HCT116 (cell line): Measurements from ENCODE around the gene ARHGEF10L. TPM values are rescaled to one million over a fixed set of nuclear protein-coding genes. Genes with fewer than 3 reads are reported as not detected.

ENCODE experiments used
- ATAC-seq: fragments of 200-7000 bp; cut with Tn5 transposase; 2 replicates; pipeline ENCODE4 v1.9.1; 2020; ENCODE audit warnings: mild to moderate bottlenecking, moderate library complexity
- BruUV-seq: library from RNA; stranded (reverse); fragments of 400-500 nt; replicated peaks from 2 replicates; lab custom pipeline; 2021; lab: Mats Ljungman, UMichigan
- CTCF ChIA-PET: fragments of 300-600 bp; sonication (Branson Sonifier 250); formaldehyde crosslinking; loops from one replicate; lab custom pipeline; 2021; ENCODE audit warnings: antibody characterized with exemption; lab: Charles Lee
- POLR2A ChIA-PET: fragments of 300-600, 350-600 bp; sonication (Branson Sonifier 250); formaldehyde crosslinking; loops from one replicate; lab custom pipeline; 2021; ENCODE audit warnings: antibody characterized with exemption; lab: Charles Lee
- RAD21 ChIA-PET, 2 experiments: fragments of 300-600 bp; sonication (Branson Sonifier 250); formaldehyde crosslinking; loops; one replicate each; lab custom pipeline; 2023; ENCODE audit warnings: low total read pairs in 2 of 2; ENCODE audit not compliant: uncharacterized antibody in 2 of 2, unreplicated experiment in 2 of 2, low non-redundant PET in 1 of 2; lab: Charles Lee
- DNase-seq: peaks from one replicate; pipeline ENCODE4 v3.0.0-alpha.2; 2010; ENCODE audit warnings: low read depth, low spot score
- H2AFZ ChIP-seq: fragments of 200-600 bp; shearing (Covaris generic), sonication (generic); 2 replicates; pipeline ENCODE4 v1.6.1; 2017; ENCODE audit warnings: low read depth, mixed run types, mixed read lengths, antibody characterized with exemption, low read length; ENCODE audit not compliant: poor library complexity, severe bottlenecking
- H3K27ac ChIP-seq: 2 replicates; pipeline ENCODE4 v1.5.1; 2012; ENCODE audit warnings: low read depth, low read length
- H3K27me3 ChIP-seq: fragments of 200-600 bp; sonication (generic); 2 replicates; pipeline ENCODE4 v1.6.1; 2016; ENCODE audit warnings: mixed run types, low read length, mixed read lengths; ENCODE audit not compliant: insufficient read depth
- H3K36me3 ChIP-seq, 2 experiments: fragments of 200-500 bp in 1 of 2; fragments of 200-600 bp in 1 of 2; sonication (Bioruptor generic) in 1 of 2; sonication (generic) in 1 of 2; 2 replicates each; pipeline versions ENCODE4 v1.5.1 to v1.6.1; 2014 to 2016; ENCODE audit warnings: low read length in 2 of 2, inconsistent platforms in 1 of 2, mixed read lengths in 1 of 2, mixed run types in 1 of 2; ENCODE audit not compliant: insufficient read depth in 2 of 2, control insufficient read depth in 1 of 2
- H3K4me1 ChIP-seq, 2 experiments: fragments of 200-600 bp in 1 of 2; sonication (generic) in 1 of 2; 2 replicates each; pipeline versions ENCODE4 v1.5.1 to v1.6.1; 2012 to 2017; ENCODE audit warnings: low read length in 2 of 2, inconsistent platforms in 1 of 2, mild to moderate bottlenecking in 1 of 2, mixed read lengths in 1 of 2, mixed run types in 1 of 2, moderate library complexity in 1 of 2; ENCODE audit not compliant: insufficient read depth in 2 of 2, control insufficient read depth in 1 of 2
- H3K4me2 ChIP-seq: fragments of 200-600 bp; sonication (generic); 2 replicates; pipeline ENCODE4 v1.6.1; 2017; ENCODE audit warnings: mixed run types, low read length, mixed read lengths
- H3K4me3 ChIP-seq, 2 experiments: fragments of 200-600 bp in 1 of 2; sonication (generic) in 1 of 2; replicated peaks in 1 of 2; 2 replicates each; pipeline ENCODE4 v1.5.1; 2011 to 2016; ENCODE audit warnings: low read length in 2 of 2, control low read depth in 1 of 2, low read depth in 1 of 2, mild to moderate bottlenecking in 1 of 2, mixed read lengths in 1 of 2, mixed run types in 1 of 2
- H3K79me2 ChIP-seq: fragments of 200-600 bp; sonication (generic); 2 replicates; pipeline ENCODE4 v1.6.1; 2017; ENCODE audit warnings: mild to moderate bottlenecking, mixed run types, low read length, moderate library complexity, mixed read lengths; ENCODE audit not compliant: insufficient read depth
- H3K9ac ChIP-seq: fragments of 200-600 bp; sonication (generic); 2 replicates; pipeline ENCODE4 v1.6.1; 2016; ENCODE audit warnings: low read length, mixed read lengths
- H3K9me2 ChIP-seq: fragments of 200-600 bp; sonication (generic), shearing (Covaris generic); 2 replicates; pipeline ENCODE4 v1.6.1; 2017; ENCODE audit warnings: mixed run types, mild to moderate bottlenecking, moderate library complexity; ENCODE audit not compliant: insufficient read depth
- H3K9me3 ChIP-seq, 2 experiments: fragments of 200-500 bp in 1 of 2; fragments of 200-600 bp in 1 of 2; sonication (Bioruptor generic) in 1 of 2; sonication (generic) in 1 of 2; 2 replicates each; pipeline ENCODE4 v1.6.1; 2014 to 2017; ENCODE audit warnings: low read length in 2 of 2, mixed read lengths in 2 of 2, inconsistent platforms in 1 of 2, low read depth in 1 of 2, mild to moderate bottlenecking in 1 of 2, mixed run types in 1 of 2, moderate library complexity in 1 of 2; ENCODE audit not compliant: control insufficient read depth in 1 of 2, insufficient read depth in 1 of 2
- H4K20me1 ChIP-seq: fragments of 200-600 bp; sonication (generic), shearing (Covaris generic); 2 replicates; pipeline ENCODE4 v1.6.1; 2017; ENCODE audit warnings: mixed run types, mild to moderate bottlenecking, moderate library complexity; ENCODE audit not compliant: insufficient read depth
- ATF3 ChIP-seq: IDR thresholded peaks from 2 replicates; pipeline ENCODE4 v1.6.1; 2012
- CBX3 ChIP-seq: IDR thresholded peaks from 2 replicates; pipeline ENCODE4 v1.6.1; 2012; ENCODE audit warnings: low read depth
- CEBPB ChIP-seq: IDR thresholded peaks from 2 replicates; pipeline ENCODE4 v1.6.1; 2012; ENCODE audit warnings: low read depth
- EGR1 ChIP-seq: IDR thresholded peaks from 2 replicates; pipeline ENCODE4 v1.6.1; 2012; ENCODE audit warnings: low read depth
- ELF1 ChIP-seq: IDR thresholded peaks from 2 replicates; pipeline ENCODE4 v1.6.1; 2012; ENCODE audit warnings: low read depth, borderline replicate concordance
- EZH2 ChIP-seq: fragments of 200-600 bp; sonication (generic); IDR thresholded peaks from 2 replicates; pipeline ENCODE4 v1.6.1; 2017; ENCODE audit warnings: antibody characterized with exemption, mixed run types
- EZH2phosphoT487 ChIP-seq: fragments of 200-600 bp; IDR thresholded peaks from 2 replicates; pipeline ENCODE4 v1.6.1; 2018; ENCODE audit warnings: antibody characterized with exemption, borderline replicate concordance
- JUND ChIP-seq: IDR thresholded peaks from 2 replicates; pipeline ENCODE4 v1.6.1; 2012
- MAX ChIP-seq: IDR thresholded peaks from 2 replicates; pipeline ENCODE4 v1.6.1; 2012
- POLR2A ChIP-seq: IDR thresholded peaks from 2 replicates; pipeline ENCODE4 v1.7.0; 2011; ENCODE audit warnings: borderline replicate concordance; ENCODE audit not compliant: insufficient read depth, insufficient read length; ENCODE audit errors: extremely low read depth
- POLR2AphosphoS5 ChIP-seq: IDR thresholded peaks from 2 replicates; pipeline ENCODE4 v1.6.1; 2011; ENCODE audit warnings: mild to moderate bottlenecking, low read depth, low read length, moderate library complexity
- RAD21 ChIP-seq: IDR thresholded peaks from 2 replicates; pipeline ENCODE4 v1.6.1; 2012; ENCODE audit warnings: low read depth, mild to moderate bottlenecking
- SIN3A ChIP-seq: IDR thresholded peaks from 2 replicates; pipeline ENCODE4 v1.6.1; 2012; ENCODE audit warnings: low read depth
- SP1 ChIP-seq: IDR thresholded peaks from 2 replicates; pipeline ENCODE4 v1.6.1; 2012; ENCODE audit warnings: low read depth
- SRF ChIP-seq: IDR thresholded peaks from 2 replicates; pipeline ENCODE4 v1.6.1; 2012; ENCODE audit warnings: low read depth
- TCF7L2 ChIP-seq: IDR thresholded peaks from 2 replicates; pipeline ENCODE4 v1.7.0; 2011; ENCODE audit warnings: borderline replicate concordance, inconsistent platforms; ENCODE audit not compliant: insufficient read depth, insufficient read length; ENCODE audit errors: extremely low read depth
- ZBTB33 ChIP-seq: IDR thresholded peaks from 2 replicates; pipeline ENCODE4 v1.6.1; 2011; ENCODE audit warnings: mild to moderate bottlenecking, low read length, moderate library complexity; ENCODE audit not compliant: insufficient replicate concordance; ENCODE audit errors: extremely low read depth
- ZFX ChIP-seq: fragments of 450-650 bp; IDR thresholded peaks from 2 replicates; pipeline ENCODE4 v1.6.1; 2017
- intact Hi-C: fragments of 100-400 bp; cut with micrococcal nuclease; formaldehyde crosslinking; loops from 2 replicates; pipeline ENCODE4 v1.10.0; 2022
- total RNA-seq: library from RNA; stranded (reverse); gene quantifications from one replicate; pipeline ENCODE4 v1.2.1, GENCODE V29; 2021; ENCODE audit not compliant: unreplicated experiment

Gene ARHGEF10L
- total RNA-seq, 1 experiment from 2014 or later = 14.7 TPM

- TF ChIP-seq ATF3 (no peak), EGR1 (no peak), SRF (no peak), RAD21 (no peak), TCF7L2 (no peak), SIN3A (no peak), EZH2 (no peak), CBX3 (no peak), ELF1 (no peak), JUND (no peak), MAX (no peak), EZH2phosphoT487 (no peak), SP1 (no peak), POLR2A (no peak), CEBPB (no peak), POLR2AphosphoS5 (no peak), ZBTB33 (no peak), ZFX (no peak)
- intact Hi-C loops = no loop called here
- Histone ChIP-seq H3K36me3 (no peaks in the 10 kb centered on the region), H3K4me3 (no peak overlapping the region), H3K79me2 (no peaks in the 10 kb centered on the region), H3K9me3 (no peaks in the 10 kb centered on the region), H2AFZ (no peak overlapping the region), H3K9ac (no peak overlapping the region), H3K9me2 (no peaks in the 10 kb centered on the region), H3K4me2 (no peak overlapping the region), H3K4me1 (peaks cover 9 to 12% of the 10 kb centered on the region in 2 experiments; a peak in 2 of 4 replicates), H3K27ac (no peak overlapping the region), H3K27me3 (no peaks in the 10 kb centered on the region), H4K20me1 (no peaks in the 10 kb centered on the region)
- ChIA-PET POLR2A (no interaction called here), CTCF (interaction anchor here (0.7 to 1.0 kb wide), 2 partner anchors 11 to 97 kb away, joined by 3 read pairs; no protein-coding TSS in a partner anchor), RAD21 (no interaction called here)
- DNase-seq = no peak
- no TSS peak for BruUV-seq
- no peak for ATAC-seq
These were observed 59.9 kb downstream of the ARHGEF10L start for GRCh38 chr1:17599291-17599953.
